GM21447 (cell line): Measurements from ENCODE around the gene TSPEAR.

ENCODE experiments used
- ATAC-seq: cut with Tn5 transposase; IDR thresholded peaks from one replicate; pipeline ENCODE4 v1.9.1; 2021; ENCODE audit not compliant: unreplicated experiment

TSPEAR gene

DNA sequence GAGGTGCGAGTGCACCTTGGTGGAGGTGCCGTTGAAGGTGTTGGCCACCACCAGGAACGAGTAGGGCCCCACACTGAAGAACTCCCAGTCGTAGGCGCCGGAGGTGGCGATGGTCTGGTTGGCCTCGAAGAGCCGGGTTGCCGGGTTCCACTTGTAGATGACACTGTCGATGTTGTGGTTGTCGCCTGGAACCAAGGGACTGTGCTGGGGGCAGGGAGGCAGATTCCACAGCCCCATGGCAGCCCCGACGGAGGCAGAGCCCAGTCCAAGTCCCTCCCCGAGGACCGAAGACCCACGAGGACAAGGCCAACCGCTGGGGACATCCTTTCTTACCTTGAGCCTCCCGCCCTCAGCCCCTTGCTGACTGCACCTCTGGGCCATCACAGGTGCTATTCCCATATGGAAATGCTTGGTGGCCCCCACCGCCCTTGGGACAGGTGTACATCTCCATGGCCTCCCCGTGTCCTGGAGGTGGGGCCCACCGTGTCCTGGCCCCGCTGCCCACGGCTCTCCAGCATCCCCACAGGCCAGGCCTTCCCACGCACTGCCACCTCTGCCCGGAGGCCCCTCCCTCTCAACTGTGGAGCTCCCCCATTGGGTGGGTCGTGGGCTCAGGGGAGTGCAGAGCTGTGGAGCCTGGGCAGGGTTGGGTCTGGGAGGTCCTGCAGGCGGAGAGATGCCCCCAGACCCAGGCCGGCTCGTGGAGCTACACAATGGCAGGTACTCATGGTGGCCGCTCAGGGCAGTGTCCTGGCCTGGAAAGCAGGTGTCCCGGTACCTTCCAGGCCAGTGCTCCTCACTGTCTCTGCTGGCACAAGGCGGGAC lies 189.2 kb downstream of the TSPEAR start:
- ATAC-seq = no peak

GRCh38 chr21:44521301-44521927 lies 190.0 kb downstream of the TSPEAR start:
- ATAC-seq = no peak

DNA sequence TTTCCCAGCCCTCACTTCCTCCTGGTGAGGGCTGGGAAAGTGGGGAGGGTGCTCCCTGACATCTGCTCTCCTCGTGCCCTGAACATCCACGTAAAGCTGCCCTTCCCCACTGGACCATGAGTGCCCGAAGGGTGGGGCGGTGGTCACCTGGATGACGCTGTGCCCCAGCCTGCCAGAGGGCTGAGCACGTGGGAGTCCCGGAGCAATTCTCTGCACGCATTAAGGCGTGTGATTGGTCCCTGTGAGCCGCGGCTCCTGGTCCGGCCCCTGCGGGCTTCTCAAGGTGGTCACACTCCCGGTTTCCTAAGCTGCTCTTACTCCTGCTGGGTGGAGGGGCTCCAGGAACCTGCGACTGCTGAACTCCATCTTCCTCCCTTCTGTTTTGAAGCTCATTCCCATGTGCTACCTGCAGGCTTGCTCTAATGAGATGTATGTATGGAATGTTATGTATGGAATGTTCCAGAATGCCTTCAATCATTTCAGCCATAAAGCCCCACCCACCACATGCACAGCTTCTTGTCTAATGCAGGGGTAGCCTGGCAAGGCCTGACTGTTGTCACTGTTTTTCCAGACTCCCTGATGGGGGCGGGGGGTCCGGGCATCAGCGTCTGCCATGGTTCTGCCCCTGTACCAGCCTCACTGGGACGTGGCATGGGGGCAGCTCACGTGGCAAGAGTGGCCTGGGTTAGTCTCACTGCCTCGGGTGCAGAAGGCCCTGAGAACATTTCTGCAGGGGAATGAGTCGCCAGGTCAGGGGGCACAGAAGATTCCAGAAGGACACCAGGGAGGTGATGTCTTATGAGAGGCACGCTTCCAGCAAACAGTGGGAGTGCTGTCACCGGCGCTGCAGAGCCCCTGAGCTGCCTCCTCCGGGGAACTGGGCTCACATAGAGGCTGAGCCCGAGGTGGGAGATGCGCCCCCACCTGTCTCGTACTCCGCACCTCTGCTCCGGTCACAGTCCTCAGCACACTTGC lies 190.8 kb downstream of the TSPEAR start:
- ATAC-seq = no peak

- ATAC-seq = no peak
These were observed 191.7 kb downstream of the TSPEAR start for GRCh38 chr21:44519346-44520325.

DNA sequence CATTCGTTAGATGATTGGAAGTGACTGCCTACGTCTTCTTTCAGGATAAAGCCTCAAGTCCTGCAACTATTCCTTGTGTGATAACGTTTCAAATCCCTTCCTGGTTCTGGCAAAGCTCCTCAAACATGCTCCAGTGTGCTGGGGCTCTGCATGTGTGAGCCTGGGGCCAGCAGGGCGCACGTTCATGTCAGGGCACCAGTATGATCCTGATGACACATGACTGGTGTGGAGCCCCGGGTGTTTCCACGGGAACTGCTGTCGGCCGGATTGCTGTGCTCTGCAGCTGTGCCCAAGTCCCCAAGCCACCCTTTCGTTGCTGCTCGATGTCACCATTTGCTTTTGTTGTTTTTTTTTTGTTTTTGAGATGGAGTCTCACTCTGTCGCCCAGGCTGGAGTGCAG lies 192.7 kb downstream of the TSPEAR start:
- no peak for ATAC-seq

DNA sequence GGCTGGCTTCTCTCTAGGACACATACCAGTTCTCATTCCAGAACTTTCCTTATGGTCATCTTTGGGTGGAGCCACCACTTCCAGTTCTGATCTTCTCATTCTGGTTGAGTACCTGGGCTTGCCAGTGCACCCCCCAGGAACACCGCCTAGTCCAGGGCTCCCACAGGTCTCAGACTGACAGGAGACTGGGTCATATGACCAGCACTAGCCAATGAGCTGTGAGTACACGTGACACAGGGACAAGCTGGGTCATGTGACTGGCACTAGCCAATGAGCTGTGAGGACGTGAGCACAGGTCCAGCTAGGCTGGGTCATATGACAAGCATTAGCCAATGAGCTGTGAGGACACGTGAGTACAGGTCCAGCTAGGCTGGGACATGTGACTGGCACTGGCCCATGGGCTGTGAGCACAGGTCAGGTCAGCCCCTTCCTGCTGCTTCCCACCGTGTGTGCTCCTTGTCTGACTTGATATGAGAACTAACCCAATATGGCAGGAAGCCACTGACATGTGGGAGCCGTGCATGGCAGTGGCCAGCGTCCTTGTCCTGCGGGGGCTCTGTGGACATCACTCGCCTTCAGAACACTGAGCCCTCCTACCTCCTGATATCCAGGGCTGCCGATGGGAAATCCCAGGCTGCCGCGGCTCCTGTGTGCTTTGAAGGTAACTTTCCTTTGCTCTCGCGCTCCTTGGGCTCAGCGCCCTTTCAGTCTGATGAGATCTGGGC lies 194.0 kb downstream of the TSPEAR start:
- no peak for ATAC-seq

- no peak for ATAC-seq
These were observed 194.6 kb downstream of the TSPEAR start for GRCh38 chr21:44516828-44517174.

DNA sequence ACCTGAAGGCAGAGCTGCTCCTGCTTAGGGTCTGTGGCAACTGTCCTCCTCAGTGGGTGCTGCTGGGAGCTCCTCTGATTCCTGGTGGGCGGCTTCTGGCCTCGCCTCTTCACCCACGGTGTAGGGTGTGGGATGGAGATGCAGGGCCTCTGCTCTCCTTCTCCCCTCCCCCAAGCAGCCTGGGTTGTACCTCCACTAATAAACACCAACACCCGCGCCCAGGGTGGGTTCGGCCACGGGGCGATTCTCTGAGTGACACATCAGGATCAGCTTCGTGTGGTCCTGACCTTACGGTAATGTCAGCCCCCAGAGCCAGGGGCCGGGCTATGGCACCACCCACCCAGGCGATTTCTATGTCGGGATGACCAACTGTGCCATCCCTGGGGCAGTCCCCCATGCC lies 195.0 kb downstream of the TSPEAR start:
- ATAC-seq = no peak

GRCh38 chr21:44515359-44516165 lies 195.8 kb downstream of the TSPEAR start:
- ATAC-seq = no peak

DNA sequence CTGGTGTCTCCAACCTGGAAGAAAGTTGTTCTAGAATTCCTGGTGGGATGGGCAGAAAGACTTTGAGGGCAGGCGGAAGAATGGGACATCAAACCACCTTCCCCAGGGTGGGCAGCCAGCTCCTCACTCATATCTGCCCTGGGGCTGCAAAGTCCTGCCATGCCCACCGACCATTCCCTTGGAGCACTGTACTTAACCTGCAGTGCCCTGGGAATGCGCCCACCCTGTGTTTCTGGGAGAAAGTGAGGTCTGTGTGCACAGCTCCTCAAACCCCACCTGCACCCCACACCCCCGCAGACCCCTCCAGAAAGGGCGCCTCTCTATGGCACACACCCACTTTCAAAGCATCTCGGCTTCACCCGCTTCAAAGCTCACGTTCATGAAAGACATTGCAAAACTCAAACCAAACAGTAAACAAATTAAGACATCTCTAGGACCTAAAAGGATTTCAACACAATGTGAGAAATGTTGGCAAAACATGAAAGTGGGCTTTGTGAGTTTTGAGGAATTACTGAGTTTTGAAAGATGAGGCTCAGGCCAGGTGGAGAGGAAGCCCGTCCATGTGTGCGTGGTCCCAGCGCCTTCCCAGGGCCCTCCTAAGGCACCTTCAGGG lies 196.5 kb downstream of the TSPEAR start:
- no peak for ATAC-seq

DNA sequence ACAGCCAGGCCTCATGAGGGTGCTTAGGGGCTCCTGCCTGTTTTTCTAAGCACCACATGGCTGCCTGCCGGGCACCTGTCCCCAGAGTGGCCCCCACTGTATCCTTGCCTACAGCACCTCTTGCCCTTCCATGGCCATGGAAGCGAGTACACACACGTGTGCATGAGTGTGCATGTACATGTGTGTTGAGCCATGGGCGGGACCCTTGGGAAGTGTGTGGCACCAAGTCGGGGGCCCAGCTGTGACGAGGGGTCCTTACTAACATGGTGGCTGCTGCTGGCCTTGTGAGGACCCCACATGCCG lies 197.2 kb downstream of the TSPEAR start:
- ATAC-seq = no peak

DNA sequence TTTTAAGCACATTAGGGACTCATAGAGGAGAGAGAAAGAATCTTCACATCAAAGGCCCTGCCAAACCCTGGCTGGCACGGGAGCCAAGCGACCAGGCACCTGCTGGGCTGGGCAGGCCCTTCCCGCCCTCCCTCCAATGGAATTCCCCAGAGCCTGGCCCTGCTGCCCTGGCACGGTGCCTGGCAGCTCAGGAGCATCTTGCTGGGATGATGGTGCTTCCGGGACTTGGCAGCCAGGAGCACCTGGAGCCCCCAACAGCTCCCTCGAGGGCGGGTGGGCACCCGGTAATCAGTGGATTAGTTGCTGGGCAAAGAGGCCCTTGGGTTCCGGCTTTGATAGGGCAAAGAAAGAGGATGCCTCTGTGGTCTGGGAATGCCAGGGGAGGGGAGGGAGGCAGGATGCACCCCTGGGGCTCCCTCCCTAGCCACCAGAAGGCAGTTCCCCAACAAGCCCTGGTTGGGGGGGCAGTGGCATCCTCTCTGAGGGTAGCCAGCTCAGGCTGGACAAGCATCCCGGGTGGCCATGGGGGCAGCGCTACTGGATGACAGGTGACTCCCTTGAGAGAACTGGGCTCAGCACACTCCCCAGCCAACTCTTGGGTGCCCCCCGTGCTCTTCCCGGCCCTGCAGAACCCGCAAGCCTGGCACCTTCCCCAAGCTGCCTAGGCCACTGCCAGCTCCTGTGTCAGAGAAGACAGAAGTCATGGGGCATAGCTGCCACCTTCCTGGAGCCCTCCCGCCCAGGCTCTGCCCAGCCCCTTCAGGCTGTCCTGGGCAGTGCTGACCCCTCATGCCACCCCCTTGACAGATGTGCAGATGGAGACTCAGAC lies 197.8 kb downstream of the TSPEAR start:
- ATAC-seq = no peak

DNA sequence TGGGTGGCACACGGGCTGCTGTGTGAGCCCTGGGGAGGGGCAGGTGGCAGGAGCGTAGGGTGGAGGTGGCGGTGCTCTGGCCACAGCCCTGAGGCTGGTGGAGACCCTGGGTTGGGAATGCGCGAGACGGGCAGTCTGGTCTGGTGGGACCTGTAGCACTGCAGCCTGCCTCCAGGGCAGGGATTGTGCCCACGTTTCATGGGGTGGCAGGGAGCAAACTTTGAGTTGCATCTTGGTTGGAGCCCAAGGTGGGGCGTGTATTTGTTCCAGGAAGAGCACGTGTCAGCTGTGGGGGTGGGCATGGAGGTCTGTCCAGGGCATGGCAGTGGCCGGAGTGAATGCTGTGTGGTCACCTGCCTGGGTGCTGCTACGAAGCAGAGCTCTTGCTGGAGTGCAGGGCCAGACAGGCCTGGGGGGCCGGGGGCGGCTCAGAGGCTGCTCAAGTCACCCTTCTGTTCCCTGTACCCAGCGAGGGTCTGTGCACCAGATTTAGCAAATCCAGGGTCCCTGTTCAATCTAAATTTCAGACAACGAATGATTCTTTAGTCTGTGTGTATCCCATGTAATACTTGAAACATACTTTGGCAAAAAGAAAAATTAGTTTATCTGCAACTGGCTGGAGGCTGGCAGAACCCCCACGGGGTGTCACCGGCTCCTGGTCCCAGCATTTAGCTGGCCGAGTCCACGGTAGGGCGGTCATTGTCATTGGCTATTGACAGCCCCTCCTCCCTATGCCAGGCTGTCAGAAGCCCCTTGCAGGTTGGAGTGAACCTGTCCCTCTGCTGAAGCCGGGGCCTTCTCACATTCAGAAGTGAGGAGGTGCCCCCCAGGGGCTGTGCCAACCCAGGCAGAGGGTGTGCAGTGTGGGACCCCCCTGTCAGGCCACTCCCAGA lies 198.6 kb downstream of the TSPEAR start:
- no peak for ATAC-seq

GRCh38 chr21:44511938-44512275 lies 199.5 kb downstream of the TSPEAR start:
- ATAC-seq = no peak

- no peak for ATAC-seq
These were observed 200.0 kb downstream of the TSPEAR start for GRCh38 chr21:44511219-44511937.

DNA sequence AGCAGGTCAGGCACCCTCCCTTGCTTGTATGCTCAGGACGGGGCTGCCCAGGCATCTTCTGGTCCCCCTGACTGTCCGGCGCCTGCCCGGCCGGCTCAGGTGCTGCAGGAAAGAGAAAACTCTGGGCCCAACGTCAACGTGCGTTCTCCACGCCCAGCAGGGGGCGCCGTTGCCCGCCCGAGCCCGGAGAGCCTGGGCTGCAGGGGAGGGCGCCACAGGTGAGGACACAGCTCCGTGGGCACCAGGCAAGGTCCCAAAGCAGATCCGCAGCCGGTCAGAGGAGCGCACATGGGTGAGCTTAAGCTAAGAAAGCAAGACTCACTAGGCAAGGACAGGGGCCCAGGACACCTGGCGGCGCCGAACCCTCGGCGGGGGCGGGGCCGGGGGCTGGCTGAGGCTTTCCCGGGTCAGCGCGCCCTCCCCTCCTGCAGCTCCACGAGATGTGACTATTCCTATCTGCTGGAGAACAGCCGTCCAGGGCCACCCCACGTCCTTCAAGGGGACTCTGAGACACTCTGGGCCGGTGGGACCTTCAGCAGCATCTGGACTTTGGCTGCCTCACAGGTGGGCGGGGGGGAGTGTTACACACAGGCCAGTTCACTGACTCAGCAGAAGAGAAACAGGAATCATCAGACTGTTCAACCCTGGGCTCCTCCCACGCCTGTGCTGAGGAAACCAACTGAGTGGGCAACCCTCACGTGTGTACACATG lies 200.7 kb downstream of the TSPEAR start:
- ATAC-seq = no peak
